Measurements from ENCODE around the gene ITGAD.

- TF ChIP-seq CTCF (IDR thresholded peaks at IDR 0.05; ENCODE audit: insufficient read depth, low read depth, low read length), result no peak
- TF ChIP-seq EZH2 (IDR thresholded peaks at IDR 0.05; ENCODE audit: insufficient read depth, low read length), result no peak
Measured at GRCh38 chr16:31388535-31388934, 4.6 kb upstream of the ITGAD start.

Data from astrocyte (in vitro differentiated cells and primary cell).